ENCODE measurements around the gene NANS.
"Not testable (repeated sequence)": the region's sequence is repeated elsewhere in the genome, so short reads cannot be mapped to it uniquely, and the experiment has no call there.

NANS gene

DNA sequence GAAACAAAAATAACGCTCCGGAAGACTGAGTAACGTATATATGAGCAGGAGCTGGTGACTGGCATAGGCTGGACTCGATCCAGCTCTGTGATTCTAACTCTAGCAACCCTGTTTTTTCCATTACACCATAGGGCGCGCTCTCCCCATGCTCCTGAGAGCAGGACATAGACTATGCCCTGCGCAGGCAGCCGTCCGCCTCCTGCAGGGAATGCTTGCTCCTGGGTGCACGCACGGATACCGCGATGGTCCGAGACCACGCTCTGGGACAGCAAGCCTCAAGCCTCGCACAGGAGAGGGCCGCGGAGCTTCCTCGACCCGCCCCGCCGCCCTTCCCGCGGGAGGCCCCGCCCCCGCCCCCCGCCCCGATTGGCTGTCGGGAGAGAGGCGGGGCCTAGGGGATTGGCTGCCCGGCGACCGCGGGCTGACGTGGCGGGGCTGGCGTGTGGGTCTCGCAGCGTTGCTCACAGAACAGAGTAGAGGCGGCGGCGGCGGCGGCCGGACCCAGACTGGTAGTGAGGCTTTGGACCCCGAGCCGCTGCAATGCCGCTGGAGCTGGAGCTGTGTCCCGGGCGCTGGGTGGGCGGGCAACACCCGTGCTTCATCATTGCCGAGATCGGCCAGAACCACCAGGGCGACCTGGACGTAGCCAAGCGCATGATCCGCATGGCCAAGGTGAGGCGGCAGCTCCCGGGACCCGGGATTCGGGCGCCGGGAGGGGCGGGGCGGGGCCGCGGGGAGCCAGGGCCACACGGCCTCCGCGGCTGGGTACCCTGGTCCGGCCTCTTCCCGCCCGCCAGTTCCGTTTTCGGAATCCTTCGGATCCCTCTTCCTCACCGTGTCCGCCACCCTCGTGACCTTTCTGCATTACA, at the start of gene NANS:
NANS (plus strand) TSS at position 464 of the 869 bp plus-strand sequence; CDS start at position 541, 77 bp downstream.
- DNase-seq (ENCODE audit: low read depth in 3 of 3), result peak; percentile 85 to 93 (median 86)

GRCh38 chr9:98007251-98007928, 49.1 kb upstream of the NANS start:
- DNase-seq (ENCODE audit: low read depth in 3 of 3), result no peak

GRCh38 chr9:98008764-98009163, 47.8 kb upstream of the NANS start:
- no peak for DNase-seq (ENCODE audit: low read depth in 3 of 3)

GRCh38 chr9:98009437-98009836, 47.1 kb upstream of the NANS start:
- DNase-seq (ENCODE audit: low read depth in 3 of 3), result no peak

- DNase-seq (ENCODE audit: low read depth in 3 of 3), result no peak
These were observed 46.6 kb upstream of the NANS start for GRCh38 chr9:98009936-98010335.

DNA sequence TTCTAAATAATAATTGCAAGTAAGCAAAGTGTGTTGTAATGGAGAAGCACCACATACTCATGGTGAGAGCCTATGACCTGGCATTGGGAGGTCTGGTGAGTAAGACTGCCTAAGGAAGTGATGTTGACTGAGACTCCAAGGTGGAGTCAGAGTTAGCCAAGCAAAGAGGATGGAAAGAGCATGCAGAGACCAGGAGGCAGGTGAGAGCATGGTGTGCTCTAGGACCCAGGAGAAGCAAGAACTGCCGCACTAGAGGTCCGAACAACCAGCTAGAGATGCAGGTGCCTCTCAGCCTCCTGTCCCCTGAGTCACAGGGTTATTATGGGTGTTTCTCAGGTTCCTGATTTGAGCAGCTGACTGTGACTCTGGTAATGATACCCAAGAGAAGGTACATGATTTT, 46.1 kb upstream of the NANS start:
- DNase-seq (ENCODE audit: low read depth in 3 of 3), result no peak

- DNase-seq (ENCODE audit: low read depth in 3 of 3), result no peak
These were observed 45.4 kb upstream of the NANS start for GRCh38 chr9:98011122-98011521.

DNA sequence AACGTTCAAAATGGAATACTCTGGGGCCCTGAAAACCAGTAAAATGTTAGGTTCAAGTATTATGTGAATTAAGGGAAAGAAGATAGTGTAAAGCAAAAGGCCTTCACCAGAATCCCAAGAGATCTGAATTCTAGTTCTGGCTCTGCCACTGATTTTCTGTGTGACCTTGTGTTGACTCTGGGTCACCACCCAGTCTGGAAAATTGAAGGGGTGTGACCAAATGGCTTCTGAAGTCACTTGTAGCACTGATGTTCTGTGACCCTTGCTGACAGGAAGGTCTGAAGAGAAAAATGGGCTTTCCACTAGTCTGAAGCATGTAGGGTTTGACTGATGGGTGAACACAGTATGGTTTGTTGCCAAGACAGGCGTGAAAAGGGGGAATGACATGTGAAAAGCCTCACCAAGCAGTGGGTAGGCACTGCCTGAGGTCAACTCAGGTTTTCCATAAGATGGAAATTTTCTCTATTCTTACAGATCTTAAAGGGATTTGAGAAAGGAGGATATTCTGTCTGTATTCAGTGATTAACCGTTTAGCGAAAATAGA, 40.3 kb upstream of the NANS start:
- DNase-seq (ENCODE audit: low read depth in 3 of 3), result no peak

- no peak for DNase-seq (ENCODE audit: low read depth in 3 of 3)
These were observed 39.2 kb upstream of the NANS start for GRCh38 chr9:98017306-98017705.

- no peak for DNase-seq (ENCODE audit: low read depth in 3 of 3)
These were observed 38.2 kb upstream of the NANS start for GRCh38 chr9:98018347-98018746.

- DNase-seq (ENCODE audit: low read depth in 3 of 3), result no peak
These were observed 37.4 kb upstream of the NANS start for GRCh38 chr9:98019098-98019497.

DNA sequence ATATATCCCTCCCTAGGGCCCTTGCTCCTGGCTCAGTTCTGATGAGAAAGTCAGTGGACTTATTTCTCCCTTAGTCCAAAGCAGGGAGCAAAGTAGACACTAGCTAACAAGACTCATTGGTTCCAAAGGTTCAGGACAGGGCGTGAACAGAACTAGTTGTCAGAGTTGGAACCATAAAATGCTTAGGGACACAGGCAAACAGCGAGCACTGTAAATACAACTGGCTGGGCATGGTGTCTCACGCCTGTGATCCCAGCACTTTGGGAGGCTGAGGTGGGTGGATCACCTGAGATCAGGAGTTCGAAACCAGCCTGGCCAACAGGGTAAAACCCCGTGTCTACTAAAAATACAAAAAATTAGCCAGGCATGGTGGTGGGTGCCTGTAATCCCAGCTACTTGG, 36.7 kb upstream of the NANS start:
- DNase-seq (ENCODE audit: low read depth in 3 of 3), result not testable (repeated sequence)

DNA sequence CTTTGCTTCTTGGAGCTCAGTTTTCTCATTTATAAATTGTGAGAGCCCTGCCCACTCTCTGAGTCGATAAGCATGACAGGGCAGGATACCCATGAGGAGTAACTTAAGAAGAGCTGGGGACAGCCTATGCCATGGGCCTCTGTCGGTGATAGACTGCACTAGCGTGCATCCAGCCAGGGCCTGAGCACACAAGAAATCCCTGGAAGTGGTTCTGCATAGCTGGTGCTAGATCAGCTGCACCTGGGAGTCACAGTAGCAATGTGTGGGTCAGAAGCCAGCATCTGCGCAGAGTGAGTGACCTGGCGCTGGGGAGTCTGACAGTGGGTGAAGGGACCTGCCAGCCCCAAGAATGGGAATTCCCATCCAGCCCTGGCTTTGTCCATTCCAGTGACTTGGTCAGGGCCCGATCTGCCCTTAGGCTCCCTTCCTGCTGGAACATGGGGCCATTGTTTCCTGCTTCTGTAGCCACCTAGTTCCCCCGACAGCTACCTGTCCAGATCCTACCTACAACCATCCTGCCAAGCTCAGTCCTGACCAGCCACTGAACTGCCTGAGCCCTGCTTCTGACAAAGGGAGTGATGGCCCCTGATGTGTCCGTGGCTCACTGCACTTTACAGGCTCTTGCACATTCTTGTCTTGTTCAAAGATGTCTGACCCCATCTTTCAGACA, 35.9 kb upstream of the NANS start:
- no peak for DNase-seq (ENCODE audit: low read depth in 3 of 3)

DNA sequence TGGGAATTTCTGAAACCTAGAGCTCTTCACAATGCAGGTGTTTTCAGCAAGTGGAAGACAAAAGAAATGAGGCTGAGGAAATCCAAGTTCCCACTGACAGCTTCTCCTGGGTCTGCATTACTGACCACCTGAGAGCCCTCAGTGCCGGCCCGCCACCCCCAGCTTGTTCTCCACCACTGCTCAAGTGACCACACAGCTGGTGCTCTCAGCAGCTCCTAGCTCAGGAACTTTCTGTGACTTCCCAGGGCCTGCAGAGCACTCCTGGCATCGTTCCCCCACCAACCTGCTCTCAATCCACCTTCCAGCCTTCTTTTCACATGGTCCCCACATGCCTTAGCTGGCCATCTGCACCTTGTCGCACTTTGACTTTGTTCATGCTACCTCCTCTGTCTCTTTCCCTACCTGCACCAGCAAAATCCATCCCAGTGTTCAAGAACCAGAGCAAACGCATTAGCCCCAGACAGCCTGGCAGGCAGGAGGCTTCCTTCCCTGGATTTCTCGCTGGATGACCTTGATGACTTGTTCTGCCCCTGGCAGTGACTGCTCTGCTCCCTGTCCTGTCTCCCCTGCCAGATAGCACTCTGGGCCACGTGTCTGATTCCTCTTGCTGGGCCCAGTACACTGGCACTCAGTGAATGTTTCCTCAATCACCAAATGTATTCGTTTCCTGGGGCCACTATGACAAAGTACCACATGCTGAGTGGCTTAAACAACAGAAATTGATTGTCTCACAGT, 35.1 kb upstream of the NANS start:
- DNase-seq (ENCODE audit: low read depth in 3 of 3), result no peak

GRCh38 chr9:98022447-98022846, 34.1 kb upstream of the NANS start:
- DNase-seq (ENCODE audit: low read depth in 3 of 3), result no peak

- no peak for DNase-seq (ENCODE audit: low read depth in 3 of 3)
These were observed 31.8 kb upstream of the NANS start for GRCh38 chr9:98024702-98025101.

DNA sequence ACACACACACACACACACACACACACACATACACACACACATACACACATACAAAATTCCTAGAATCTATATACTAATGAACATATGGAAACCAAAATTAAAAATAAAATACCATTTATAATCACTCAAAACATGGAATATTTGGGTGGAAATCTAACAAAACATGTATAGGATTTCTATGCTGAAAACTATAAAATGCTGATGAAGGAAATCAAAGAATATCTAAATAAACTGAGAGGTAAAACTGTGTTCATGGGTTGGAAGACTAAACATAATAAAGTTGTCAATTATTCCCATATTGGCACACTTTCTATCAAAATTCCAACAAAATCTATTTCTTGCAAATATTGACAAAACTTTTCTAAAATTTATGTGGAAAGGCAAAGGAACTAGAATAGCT, 25.4 kb upstream of the NANS start:
- no peak for DNase-seq (ENCODE audit: low read depth in 3 of 3)

DNA sequence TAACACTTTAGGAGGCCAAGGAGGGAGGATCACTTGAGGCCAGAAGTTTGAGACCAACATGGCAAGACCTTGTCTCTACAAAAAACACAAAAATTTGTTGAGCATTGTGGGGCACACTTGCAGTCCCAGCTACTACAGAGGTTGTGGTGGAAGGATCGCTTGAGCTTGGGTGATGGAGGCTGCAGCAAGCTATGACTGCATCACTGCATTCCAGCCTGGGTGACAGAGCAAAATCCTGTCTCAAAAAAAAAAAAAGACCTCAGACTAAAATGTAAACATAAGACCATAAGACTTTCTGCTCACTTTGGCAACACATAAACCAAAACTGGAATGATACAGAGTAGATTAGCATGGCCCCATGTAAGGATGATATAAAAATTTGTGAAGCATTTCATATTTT, 24.6 kb upstream of the NANS start:
- DNase-seq (ENCODE audit: low read depth in 3 of 3), result no peak

- DNase-seq (ENCODE audit: low read depth in 3 of 3), result peak; percentile 79 to 90 (median 87)
These were observed 21.7 kb upstream of the NANS start for GRCh38 chr9:98034593-98035546.

DNA sequence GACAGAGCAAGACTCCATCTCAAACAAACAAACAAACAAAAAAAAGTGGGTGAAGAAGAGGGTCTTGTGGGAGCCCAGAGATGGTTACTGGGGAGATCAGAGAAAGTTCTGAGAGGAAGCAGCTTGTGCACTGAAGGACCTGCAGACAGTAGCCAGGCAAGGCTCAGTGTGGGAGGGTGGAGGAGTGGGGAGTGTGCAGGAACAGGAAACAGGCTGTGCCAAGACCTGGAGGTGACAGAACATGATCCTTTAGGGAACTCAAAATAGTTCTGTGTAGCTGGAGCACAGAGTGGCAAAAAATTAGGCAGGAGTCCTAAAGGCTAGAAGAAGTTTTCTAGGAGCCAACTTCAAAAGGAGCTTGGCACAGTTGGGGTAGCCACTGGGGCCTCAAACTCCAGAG, 19.2 kb upstream of the NANS start:
- no peak for DNase-seq (ENCODE audit: low read depth in 3 of 3)
